GM21390 (cell line): ENCODE results near the gene EPPIN.

ENCODE experiments used
- ATAC-seq: cut with Tn5 transposase; IDR thresholded peaks from one replicate; pipeline ENCODE4 v1.9.1; 2021; ENCODE audit not compliant: unreplicated experiment

The EPPIN gene

GRCh38 chr20:45539382-45539781, 7.8 kb downstream of the EPPIN start, which contains the start of gene WFDC6:
WFDC6 (minus strand) TSS chr20:45539482; CDS start chr20:45539407, 75 bp downstream.
- ATAC-seq: no peak

DNA sequence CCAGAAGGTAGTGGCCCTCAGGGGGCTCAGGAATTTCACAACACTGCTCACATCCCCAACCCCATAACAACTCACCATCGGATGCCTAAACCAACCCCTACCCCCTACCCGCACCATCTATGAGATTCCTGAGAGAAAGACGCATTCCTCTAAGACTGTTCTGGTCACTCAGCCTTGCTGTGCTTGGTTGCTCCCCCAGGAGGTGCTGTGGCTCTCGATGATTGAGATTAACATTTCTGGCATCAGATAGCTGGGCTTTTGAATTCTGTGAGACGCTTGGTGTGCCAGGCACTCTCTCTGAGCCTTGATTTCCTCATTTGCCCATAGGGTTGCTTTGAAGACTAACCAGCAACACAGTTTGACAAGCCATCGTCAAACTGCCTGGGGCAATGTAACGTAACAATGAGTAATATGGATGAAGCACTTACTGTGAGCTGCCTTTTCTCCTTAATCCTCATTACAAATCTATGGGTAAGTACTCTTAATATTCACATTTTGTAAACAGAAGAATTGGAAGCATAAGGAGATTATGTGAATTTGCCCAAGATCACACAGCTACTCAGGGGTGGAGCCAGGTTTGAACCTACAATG, 8.9 kb downstream of the EPPIN start:
- ATAC-seq: no peak

DNA sequence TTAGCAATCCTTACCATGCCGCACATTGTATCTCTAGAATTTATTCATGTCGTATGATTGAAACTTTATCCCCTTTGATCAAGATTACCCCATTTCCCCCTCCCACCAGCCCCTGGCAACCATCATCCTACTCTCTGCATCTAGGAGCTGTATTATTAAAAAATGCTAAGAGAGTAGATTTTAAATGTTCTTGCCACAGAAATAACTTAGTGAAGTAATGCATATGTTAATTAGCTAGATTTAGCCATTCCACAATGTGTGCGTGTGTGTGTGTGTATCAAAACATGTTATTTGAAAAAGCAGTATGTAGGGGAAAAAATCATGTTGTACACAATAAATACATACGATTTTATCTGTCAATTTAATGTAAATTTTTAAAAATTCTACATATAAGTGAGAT, 19.9 kb downstream of the EPPIN start:
- ATAC-seq: no peak

- ATAC-seq: no peak
Measured at GRCh38 chr20:45523821-45524220, 23.4 kb downstream of the EPPIN start.

DNA sequence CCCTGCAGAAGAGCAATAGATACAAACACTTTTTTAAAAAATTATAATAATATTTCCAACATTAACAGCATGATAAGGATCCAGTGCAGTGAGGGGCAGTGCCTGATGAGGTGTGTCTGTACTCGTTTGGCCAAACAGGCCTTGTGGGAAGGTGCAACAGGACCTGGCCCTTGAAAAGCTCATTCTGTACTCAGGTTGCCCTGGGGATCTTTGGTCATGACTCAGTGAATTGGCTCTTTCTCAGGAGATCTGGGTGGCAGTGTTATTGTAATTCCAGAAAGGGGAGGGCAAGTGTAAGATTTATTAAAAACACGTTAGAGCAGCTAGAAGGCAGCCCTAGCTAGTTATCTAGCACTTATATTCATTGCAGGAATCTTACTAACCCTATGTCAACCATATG, 28.9 kb downstream of the EPPIN start:
- ATAC-seq: no peak

DNA sequence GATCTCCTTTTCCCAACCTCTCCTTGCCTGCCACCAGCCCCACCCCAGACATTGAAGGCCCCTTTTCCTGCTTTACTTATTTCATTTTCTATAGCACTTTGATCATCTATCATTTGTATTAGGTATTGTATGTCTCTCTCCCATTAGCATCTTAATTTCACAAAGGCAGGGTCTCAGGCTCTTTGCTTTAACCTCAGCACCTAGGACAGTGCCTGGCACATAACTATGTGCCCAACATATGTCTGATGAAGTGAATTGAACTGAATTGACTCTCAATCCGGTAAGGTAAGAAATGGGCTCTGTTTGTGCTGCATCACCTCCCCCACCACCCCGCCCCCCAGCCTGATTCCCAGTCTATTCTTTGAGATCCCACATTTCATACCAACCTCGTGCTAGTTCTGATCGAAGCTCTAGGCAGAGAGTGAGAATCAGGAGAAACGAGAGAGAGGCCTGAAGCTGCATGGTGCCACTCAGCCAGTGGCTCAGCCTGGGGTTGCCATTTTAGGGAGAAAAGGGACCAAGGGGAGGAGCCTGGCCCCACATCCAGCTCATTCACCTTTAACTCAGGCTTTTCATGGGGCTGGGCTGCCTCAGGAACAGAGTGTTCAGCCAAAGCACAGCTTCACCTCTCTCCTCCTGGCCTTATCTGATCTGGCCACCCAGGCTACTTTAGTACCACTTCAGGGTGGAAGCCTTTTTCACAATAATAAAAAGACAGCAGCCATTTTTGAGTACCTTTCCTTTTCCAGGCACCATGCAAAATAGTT, 31.9 kb downstream of the EPPIN start, which contains the start of gene SPINT3:
TSS of gene SPINT3 (minus strand) at position 476 of the 767 bp plus-strand sequence. CDS start at position 462, 14 bp downstream.
- no peak for ATAC-seq

DNA sequence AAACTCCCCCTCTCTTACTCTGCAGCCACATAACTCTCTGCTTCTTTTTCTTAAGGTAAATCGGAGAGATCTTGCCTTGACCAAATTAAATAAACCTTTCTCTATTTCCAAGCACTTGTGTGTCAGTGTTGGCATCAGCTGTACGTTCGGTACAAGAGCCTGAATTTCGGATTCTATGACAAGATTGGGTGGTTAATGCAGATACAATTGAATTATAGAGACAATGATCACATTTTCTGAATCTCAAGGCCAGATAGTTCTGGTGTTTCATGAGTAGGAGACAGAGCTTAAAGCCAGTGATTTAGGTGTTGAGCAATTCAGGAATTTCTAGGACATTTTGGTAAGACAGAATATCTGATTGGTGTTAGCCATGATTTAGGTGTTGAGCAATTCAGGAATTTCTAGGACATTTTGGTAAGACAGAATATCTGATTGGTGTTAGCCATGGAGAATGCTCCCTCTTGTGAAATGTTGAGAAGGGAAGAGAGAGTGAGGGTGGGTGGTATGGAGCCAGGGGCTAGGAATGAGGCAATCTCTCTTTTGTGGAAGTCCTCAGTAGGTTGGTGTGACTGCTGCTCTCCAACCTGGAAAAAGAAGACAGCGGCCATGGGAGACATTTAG, 36.8 kb downstream of the EPPIN start:
- ATAC-seq: no peak

- no peak for ATAC-seq
Measured at GRCh38 chr20:45509091-45509490, 38.1 kb downstream of the EPPIN start.

- no peak for ATAC-seq
Measured at GRCh38 chr20:45508068-45508886, 38.9 kb downstream of the EPPIN start.

DNA sequence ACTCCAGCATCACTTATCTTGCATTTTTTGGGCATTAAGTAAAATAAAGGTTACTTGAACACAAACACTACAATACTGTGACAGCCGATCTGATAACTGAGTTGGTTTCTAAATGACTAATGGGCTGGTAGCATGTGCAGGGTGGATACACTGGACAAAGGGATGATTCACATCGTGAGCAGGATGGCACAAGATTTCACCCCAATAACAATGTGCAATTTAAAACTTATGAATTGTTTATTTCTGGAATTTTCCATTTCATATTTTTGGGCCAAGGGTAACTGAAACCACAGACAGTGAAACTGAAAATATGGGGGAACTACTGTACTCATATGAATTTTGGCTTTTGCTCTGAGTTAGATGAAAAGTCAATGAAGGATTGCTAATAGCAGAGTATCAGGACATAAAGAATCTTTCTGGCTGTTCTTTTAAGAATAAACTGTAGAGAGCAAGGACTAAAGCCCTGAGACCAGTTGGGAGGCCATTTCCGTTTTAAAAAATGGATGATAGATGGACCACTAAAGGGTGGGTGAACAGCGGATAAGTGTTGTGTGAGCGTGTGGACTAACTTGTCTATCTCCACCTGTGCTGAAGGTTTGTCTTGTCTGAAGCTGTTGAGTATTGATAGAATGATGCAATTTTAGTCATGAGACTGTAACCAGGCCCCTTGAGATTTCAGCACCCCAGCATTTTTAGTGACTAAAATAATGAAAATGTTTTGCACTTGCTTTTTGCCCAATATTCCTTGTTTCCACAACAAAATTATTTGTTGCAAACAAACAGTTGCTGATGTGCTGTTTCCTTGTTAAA, 40.0 kb downstream of the EPPIN start:
- ATAC-seq: no peak

GRCh38 chr20:45506398-45506797, 40.8 kb downstream of the EPPIN start:
- ATAC-seq: no peak

DNA sequence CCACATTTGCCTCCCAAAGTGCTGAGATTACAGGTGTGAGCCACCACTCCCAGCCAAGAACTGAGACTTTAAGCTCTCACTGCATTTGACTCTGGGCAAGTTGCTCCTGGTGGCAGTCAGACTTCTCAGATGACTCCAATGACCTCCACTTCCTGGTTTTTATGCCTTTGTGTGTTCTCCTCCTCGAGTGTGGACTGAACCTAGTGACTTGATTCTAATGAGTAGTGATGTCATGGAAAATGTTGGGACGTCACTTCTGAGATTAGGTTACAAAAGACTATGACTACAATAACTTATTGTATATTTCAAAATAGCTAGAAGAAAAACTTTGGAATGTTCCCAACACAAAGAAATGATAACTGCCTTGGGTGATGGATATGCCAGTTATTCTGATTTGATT, 43.8 kb downstream of the EPPIN start:
- no peak for ATAC-seq

DNA sequence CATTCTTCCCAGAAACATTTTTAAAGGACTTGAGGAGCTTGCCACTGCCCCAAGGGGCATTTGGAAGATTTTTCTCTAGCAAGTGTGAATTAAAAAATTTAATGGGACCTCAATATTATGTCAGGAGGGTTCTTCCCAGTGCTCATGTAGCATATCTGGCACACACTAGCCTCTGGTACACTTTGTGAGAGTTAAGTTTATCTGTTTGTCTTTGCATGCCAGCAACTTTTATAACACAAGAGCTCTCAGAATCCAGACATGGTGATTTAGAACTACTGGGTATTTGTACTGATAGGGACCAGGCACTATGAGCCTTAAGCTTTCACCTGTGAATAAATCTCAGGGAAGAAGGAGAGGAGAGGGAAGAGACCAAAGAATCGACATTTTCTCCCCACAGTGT, 44.6 kb downstream of the EPPIN start:
- no peak for ATAC-seq

GRCh38 chr20:45501600-45501999, 45.6 kb downstream of the EPPIN start:
- ATAC-seq: no peak

DNA sequence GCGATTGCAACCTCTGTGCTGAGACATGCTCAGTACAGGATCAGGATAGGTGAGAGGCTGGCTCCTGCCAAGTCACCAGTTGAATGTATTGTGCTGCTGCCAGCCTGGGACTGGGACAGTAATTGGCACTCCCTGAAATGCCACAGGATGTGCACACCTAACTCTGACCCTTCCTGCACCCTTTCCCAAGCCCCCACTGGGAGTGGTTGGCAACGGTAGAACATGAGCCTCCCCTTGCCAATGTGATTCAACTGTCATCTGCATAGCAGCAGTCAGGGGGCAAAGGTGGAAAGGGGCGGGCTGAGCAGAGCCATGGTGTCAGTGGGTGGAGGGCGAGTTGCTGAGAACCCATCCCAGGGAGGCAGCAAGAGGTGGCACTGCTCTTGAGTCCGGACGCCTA, 47.2 kb downstream of the EPPIN start:
- ATAC-seq: no peak

- no peak for ATAC-seq
Measured at GRCh38 chr20:45497971-45498494, 49.2 kb downstream of the EPPIN start.

DNA sequence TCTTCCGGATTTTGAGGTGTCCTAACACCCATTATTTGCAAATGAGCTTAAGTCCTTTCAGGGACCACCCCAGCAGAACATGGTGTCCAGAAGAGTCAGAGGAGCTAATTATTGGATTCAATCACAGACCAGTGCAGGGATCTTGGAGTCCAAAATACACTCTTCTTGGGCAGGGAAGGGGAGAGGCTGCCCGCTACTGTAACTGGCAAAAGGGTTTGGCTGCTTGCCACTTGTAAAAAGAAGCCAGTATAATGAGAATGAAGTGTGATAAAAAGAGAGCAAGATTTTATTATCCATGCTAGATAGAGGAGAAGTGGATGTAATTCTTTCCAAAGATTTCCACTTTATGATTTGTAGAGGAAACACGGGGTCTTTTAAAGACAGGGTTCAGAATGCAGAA, 51.0 kb downstream of the EPPIN start:
- ATAC-seq: no peak

DNA sequence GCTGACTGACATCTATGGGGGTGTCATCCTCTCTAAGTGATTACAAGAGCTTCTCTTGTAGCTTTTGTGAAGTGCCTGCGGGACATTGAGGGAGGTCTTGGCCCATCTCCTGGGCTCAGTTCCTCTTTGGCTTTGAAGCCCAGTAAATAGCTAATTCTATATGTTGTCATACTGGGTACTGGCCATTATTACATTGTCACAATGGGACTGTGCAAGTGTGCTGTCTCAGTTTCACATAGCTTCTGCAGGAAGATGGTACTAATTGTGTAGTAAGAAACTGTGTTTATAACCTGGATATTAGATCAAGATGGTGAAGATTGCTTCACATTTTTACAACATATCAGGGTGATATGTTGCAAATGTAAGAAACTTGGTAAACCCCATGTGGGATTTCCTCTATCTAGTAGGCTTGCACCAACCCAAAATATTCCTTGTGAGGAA, 51.7 kb downstream of the EPPIN start:
- no peak for ATAC-seq
